K562 (cell line): ENCODE measurements around the gene FUBP3. TPM values are rescaled to one million over a fixed set of nuclear protein-coding genes. Genes with fewer than 3 reads are reported as not detected.

Experiments
- ATAC-seq: fragments of 200-7000 bp; cut with Tn5 transposase; 3 replicates; pipeline ENCODE4 v1.9.1; 2020; ENCODE audit warnings: moderate library complexity
- BruUV-seq: library from RNA; stranded (reverse); fragments of 400-500 nt; replicated peaks from 2 replicates; lab custom pipeline; 2021; lab: Mats Ljungman, UMichigan
- CTCF ChIA-PET: fragments of 300-600 bp; formaldehyde crosslinking; extraction: SDS; loops from one replicate; lab custom pipeline; 2021; ENCODE audit warnings: low intra/inter-chr PET ratio; lab: Yijun Ruan, JAX
- POLR2A ChIA-PET: fragments of 300-600, 350-650 bp; sonication (Branson Sonifier 250); formaldehyde crosslinking; extraction: SDS; loops from one replicate; lab custom pipeline; 2021; ENCODE audit warnings: antibody characterized with exemption, inconsistent platforms; lab: Yijun Ruan, JAX
- DNase-seq, 4 experiments: peaks; one replicate each; pipeline versions ENCODE4 v3.0.0 to v3.0.0-alpha.2; 2011 to 2018; ENCODE audit warnings: low spot score in 3 of 4, mixed read lengths in 3 of 4; ENCODE audit errors: extremely low read depth in 1 of 4
- FAIRE-seq: peaks from 2 replicates; lab custom pipeline; 2011; peaks lifted over from hg19 to GRCh38; lab: Jason Lieb, UNC
- H2AFZ ChIP-seq: 2 replicates; pipeline ENCODE4 v1.6.0; 2011; ENCODE audit warnings: low read depth, low read length, control low read depth, inconsistent platforms
- H3K27ac ChIP-seq: fragments of 200-600 bp; 3 replicates; pipeline ENCODE4 v1.8.0; 2011; ENCODE audit warnings: low read depth, mild to moderate bottlenecking, control low read depth, inconsistent platforms, low read length, moderate library complexity, mixed read lengths; ENCODE audit errors: extremely low read depth
- H3K27me3 ChIP-seq, 2 experiments: fragments of 300-600 bp in 1 of 2; 2 replicates in 1 of 2; 3 replicates in 1 of 2; pipeline versions ENCODE4 v1.6.0 to v1.8.0; 2011; ENCODE audit warnings: inconsistent platforms in 2 of 2, low read length in 2 of 2, mild to moderate bottlenecking in 1 of 2, mixed read lengths in 1 of 2, moderate library complexity in 1 of 2; ENCODE audit not compliant: control insufficient read depth in 2 of 2, insufficient read depth in 2 of 2
- H3K36me3 ChIP-seq: fragments of 300-600 bp; 3 replicates; pipeline ENCODE4 v1.8.0; 2011; ENCODE audit warnings: mild to moderate bottlenecking, low read length, inconsistent platforms; ENCODE audit not compliant: control insufficient read depth, insufficient read depth
- H3K4me1 ChIP-seq, 2 experiments: fragments of 200-600 bp in 1 of 2; replicated peaks in 1 of 2; 2 replicates in 1 of 2; 3 replicates in 1 of 2; pipeline versions ENCODE4 v1.5.1 to v1.8.0; 2011; ENCODE audit warnings: inconsistent platforms in 2 of 2, low read length in 2 of 2, mild to moderate bottlenecking in 1 of 2, mixed read lengths in 1 of 2, moderate library complexity in 1 of 2; ENCODE audit not compliant: control insufficient read depth in 2 of 2, insufficient read depth in 2 of 2
- H3K4me2 ChIP-seq: 2 replicates; pipeline ENCODE4 v1.6.1; 2011; ENCODE audit warnings: low read length, control low read depth, inconsistent platforms, mixed read lengths; ENCODE audit not compliant: insufficient read depth
- H3K4me3 ChIP-seq: fragments of 200-600 bp; sonication (generic), shearing (Covaris generic); 2 replicates; pipeline ENCODE4 v1.5.1; 2016; ENCODE audit warnings: control low read depth, inconsistent platforms
- H3K79me2 ChIP-seq: fragments of 200-600 bp; 3 replicates; pipeline ENCODE4 v1.8.0; 2011; ENCODE audit warnings: low read length, inconsistent platforms; ENCODE audit not compliant: control insufficient read depth, insufficient read depth
- H3K9ac ChIP-seq, 2 experiments: 2 replicates each; pipeline versions ENCODE4 v1.6.0 to v1.6.1; 2011; ENCODE audit warnings: low read depth in 2 of 2, low read length in 2 of 2, control low read depth in 1 of 2, inconsistent platforms in 1 of 2, mild to moderate bottlenecking in 1 of 2, mixed read lengths in 1 of 2; ENCODE audit not compliant: insufficient read depth in 1 of 2
- H3K9me1 ChIP-seq: one replicate; pipeline ENCODE4 v1.6.0; 2011; ENCODE audit warnings: inconsistent platforms, mild to moderate bottlenecking, low read length, moderate library complexity; ENCODE audit not compliant: control insufficient read depth, insufficient read depth
- H3K9me3 ChIP-seq: replicated peaks from 2 replicates; pipeline ENCODE4 v1.5.1; 2011; ENCODE audit warnings: low read depth, low read length, inconsistent platforms; ENCODE audit not compliant: control insufficient read depth, insufficient read depth
- H4K20me1 ChIP-seq: replicated peaks from 2 replicates; pipeline ENCODE4 v1.6.1; 2011; ENCODE audit warnings: low read length, inconsistent platforms, mixed read lengths; ENCODE audit not compliant: control insufficient read depth, insufficient read depth
- CBFA2T3 ChIP-seq: fragments of 450-650 bp; IDR thresholded peaks from 2 replicates; pipeline ENCODE4 v1.6.1; 2017
- FOS ChIP-seq: IDR thresholded peaks from 3 replicates; pipeline ENCODE4 v1.6.1; 2011; ENCODE audit not compliant: insufficient read length; ENCODE audit errors: extremely low read depth
- MEF2A ChIP-seq: IDR thresholded peaks from 2 replicates; pipeline ENCODE4 v1.6.1; 2011; ENCODE audit warnings: low read depth, mild to moderate bottlenecking, low read length, moderate library complexity; ENCODE audit not compliant: control insufficient read depth
- THRB ChIP-seq: fragments of 450-650 bp; formaldehyde crosslinking; conservative IDR thresholded peaks from 2 replicates; pipeline ENCODE4 v1.4.0; 2022; ENCODE audit warnings: mild to moderate bottlenecking, missing genetic modification characterization
- WGBS: fragments of 100-300 bp; shearing (Covaris generic); methylation state at CpG from one replicate; pipeline ENCODE4 v1.1.6; 2016; ENCODE audit warnings: low coverage, mixed read lengths; ENCODE audit not compliant: insufficient coverage; ENCODE audit errors: missing lambda C conversion rate; 5-methylcytosine and 5-hydroxymethylcytosine counted together
- in situ Hi-C: fragments of 300-500 bp; cut with MboI; formaldehyde crosslinking; loops from 4 replicates; pipeline ENCODE4 v1.15.0; 2018; ENCODE audit warnings: inconsistent platforms, mixed read lengths
- intact Hi-C: fragments of 100-400 bp; cut with micrococcal nuclease; formaldehyde crosslinking; loops from 2 replicates; pipeline ENCODE4 v1.14.2; 2022
- polyA plus RNA-seq, 8 experiments: library from polyadenylated mRNA; depleted of rRNA in 4 of 8; stranded (reverse) in 5 of 8; unstranded in 3 of 8; fragments of >200 nt; fragmentation: Nextera tagmentation in 2 of 8; fragmentation: Illumina TruSeq in 1 of 8; extraction: Ambion mirVana in 2 of 8; extraction: Trizol in 1 of 8; gene quantifications; 2 replicates each; pipeline versions ENCODE4 v1.2.1 to v1.2.3, GENCODE V29; 2011 to 2014; ENCODE audit warnings: inconsistent platforms in 1 of 8, missing spikeins in 1 of 8
- total RNA-seq, 7 experiments: library from RNA; depleted of rRNA in 6 of 7; stranded (reverse); fragments of >200 nt in 6 of 7; fragmentation: Illumina TruSeq in 2 of 7; extraction: Trizol in 2 of 7; gene quantifications; 2 replicates each; pipeline versions ENCODE4 v1.2.1 to v1.2.3, GENCODE V29; 2011 to 2021; ENCODE audit warnings: low replicate concordance in 1 of 7

FUBP3 gene
- total and polyA plus RNA-seq, 9 of the 15 experiments (the other 6 are each of a cell fraction or from before 2014, with no cell fraction given), result 3.0 to 64.0 (median 48.1) TPM

GRCh38 chr9:130606887-130607600 lies 27.7 kb downstream of the FUBP3 start:
- BruUV-seq, result no TSS peak
- H3K27ac ChIP-seq, result no peak overlapping the region
- FAIRE-seq, result no peak
- no peak overlapping the region for H3K9ac ChIP-seq
- POLR2A ChIA-PET, result interaction anchor here (1.0 kb wide), 1 partner anchor 10 kb away, joined by 5 read pairs; no protein-coding TSS in a partner anchor
- H3K4me3 ChIP-seq, result no peak overlapping the region
- CTCF ChIA-PET, result no interaction called here
- H3K9me1 ChIP-seq, result no peaks in the 10 kb centered on the region
- no peaks in the 10 kb centered on the region for H3K27me3 ChIP-seq
- TF ChIP-seq FOS, result no peak
- TF ChIP-seq THRB (CRISPR knock-in tag), result no peak
- no peak for TF ChIP-seq MEF2A
- no peak for TF ChIP-seq CBFA2T3
- WGBS, result 90% methylated on average over 8 of the region's 8 CpGs
- intact Hi-C loops (no loop called here), in situ Hi-C loops (no loop called here)
- no peaks in the 10 kb centered on the region for H3K9me3 ChIP-seq
- no peak for ATAC-seq
- H2AFZ ChIP-seq, result no peak overlapping the region
- H3K4me1 ChIP-seq, result no peaks in the 10 kb centered on the region
- H4K20me1 ChIP-seq, result peaks cover 9% of the 10 kb centered on the region; the same call in 1 of the 2 replicates
- peaks cover 82% of the 10 kb centered on the region for H3K36me3 ChIP-seq
- peaks cover 33% of the 10 kb centered on the region for H3K79me2 ChIP-seq
- no peak for DNase-seq
- H3K4me2 ChIP-seq, result no peak overlapping the region
